Stimulated activated CD8-positive, alpha-beta memory T cell treated with anti-CD3 and anti-CD28 coated beads, Interleukin-2, amount 100 ng/mL, for 48 hours (primary cell): ENCODE results near the gene UBE2O.

ENCODE experiments used
- DNase-seq, 2 donors: peaks; one replicate each; pipeline ENCODE4 v3.0.0-alpha.2; 2020; ENCODE audit warnings: low read depth in 2 of 2

UBE2O gene

GRCh38 chr17:76452660-76453430, at the start of gene UBE2O:
TSS of gene UBE2O (minus strand) at chr17:76453152. CDS start at chr17:76453141, 11 bp downstream.
- DNase-seq: peak; percentile 88

- DNase-seq: no peak
These were observed 48.9 kb upstream of the UBE2O start for GRCh38 chr17:76501827-76502307.

- peak; percentile 93 to 95 for DNase-seq
These were observed 48.3 kb upstream of the UBE2O start, which contains the start of gene RHBDF2 for GRCh38 chr17:76501018-76501826. TSS of gene RHBDF2 (minus strand) at chr17:76501423. CDS start at chr17:76481524, 19,899 bp downstream.

- DNase-seq: no peak
These were observed 47.7 kb upstream of the UBE2O start for GRCh38 chr17:76500747-76501017.

- no peak for DNase-seq
These were observed 47.3 kb upstream of the UBE2O start for GRCh38 chr17:76500074-76500746.

- DNase-seq: no peak
These were observed 46.3 kb upstream of the UBE2O start for GRCh38 chr17:76499267-76499667.

GRCh38 chr17:76498876-76499251, 45.9 kb upstream of the UBE2O start:
- no peak for DNase-seq

GRCh38 chr17:76497979-76498875, 45.3 kb upstream of the UBE2O start:
- DNase-seq: no peak

- no peak for DNase-seq
These were observed 44.7 kb upstream of the UBE2O start for GRCh38 chr17:76497699-76497978.

GRCh38 chr17:76496464-76496863, 43.5 kb upstream of the UBE2O start:
- no peak for DNase-seq

- no peak for DNase-seq
These were observed 42.9 kb upstream of the UBE2O start for GRCh38 chr17:76495663-76496400.

- no peak for DNase-seq
These were observed 40.7 kb upstream of the UBE2O start for GRCh38 chr17:76493505-76494167.

- peak in 1 of 2 donors; percentile 44 for DNase-seq
These were observed 40.1 kb upstream of the UBE2O start for GRCh38 chr17:76492989-76493501.

- no peak for DNase-seq
These were observed 39.4 kb upstream of the UBE2O start for GRCh38 chr17:76492123-76492988.

GRCh38 chr17:76491271-76492122, 38.5 kb upstream of the UBE2O start:
- no peak for DNase-seq

GRCh38 chr17:76490112-76490710, 37.3 kb upstream of the UBE2O start:
- DNase-seq: no peak

- DNase-seq: no peak
These were observed 34.7 kb upstream of the UBE2O start for GRCh38 chr17:76487451-76488192.
